Erythroblast (primary cell): ENCODE measurements around the gene CANX.

ENCODE experiments used
- GATA1 ChIP-seq: IDR thresholded peaks from 2 replicates; pipeline ENCODE4 v1.6.1; 2011; ENCODE audit warnings: low read depth, mild to moderate bottlenecking, control low read depth, low read length, moderate library complexity
- POLR2A ChIP-seq: IDR thresholded peaks from 2 replicates; pipeline ENCODE4 v1.6.1; 2011; ENCODE audit warnings: mild to moderate bottlenecking, low read length

DNA sequence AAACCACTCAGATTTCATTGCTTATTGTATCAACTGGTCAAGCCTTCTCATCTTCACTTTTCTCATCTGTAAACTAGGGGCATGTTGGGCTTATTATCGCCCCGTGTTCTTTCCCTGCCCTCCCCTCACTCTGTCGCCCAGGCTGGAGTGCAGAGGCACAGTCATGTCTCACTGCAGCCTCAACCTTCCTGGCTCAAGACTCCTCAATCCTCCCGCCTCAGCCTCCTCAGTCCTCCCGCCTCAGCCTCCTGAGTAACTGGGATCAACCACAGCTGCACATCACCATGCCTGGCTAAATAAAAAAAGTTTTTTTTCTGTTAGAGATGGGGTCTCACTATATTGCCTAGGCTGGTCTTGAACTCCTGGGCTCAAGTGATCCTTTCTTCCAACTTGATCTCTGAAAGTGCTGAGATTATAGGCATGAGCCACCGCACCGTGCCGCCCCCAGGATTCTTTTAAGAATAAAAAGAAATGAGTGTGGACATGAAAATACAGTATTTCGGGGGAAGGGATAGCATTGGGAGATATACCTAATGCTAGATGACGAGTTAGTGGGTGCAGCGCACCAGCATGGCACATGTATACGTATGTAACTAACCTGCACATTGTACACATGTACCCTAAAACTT is 35.9 kb downstream of the CANX start:
- TF ChIP-seq POLR2A (no peak), GATA1 (no peak)
